HG02885 (cell line): ENCODE data around the gene SATL1.
A peak's percentile ranks its signal among the peaks of the same experiment; 100 is the strongest.
"Not testable (repeated sequence)": the region's sequence is repeated elsewhere in the genome, so short reads cannot be mapped to it uniquely, and the experiment has no call there.

ENCODE experiments used
- ATAC-seq: cut with Tn5 transposase; IDR thresholded peaks from one replicate; pipeline ENCODE4 v1.9.1; 2021; ENCODE audit warnings: mild to moderate bottlenecking; ENCODE audit not compliant: unreplicated experiment, poor library complexity

SATL1 gene

DNA sequence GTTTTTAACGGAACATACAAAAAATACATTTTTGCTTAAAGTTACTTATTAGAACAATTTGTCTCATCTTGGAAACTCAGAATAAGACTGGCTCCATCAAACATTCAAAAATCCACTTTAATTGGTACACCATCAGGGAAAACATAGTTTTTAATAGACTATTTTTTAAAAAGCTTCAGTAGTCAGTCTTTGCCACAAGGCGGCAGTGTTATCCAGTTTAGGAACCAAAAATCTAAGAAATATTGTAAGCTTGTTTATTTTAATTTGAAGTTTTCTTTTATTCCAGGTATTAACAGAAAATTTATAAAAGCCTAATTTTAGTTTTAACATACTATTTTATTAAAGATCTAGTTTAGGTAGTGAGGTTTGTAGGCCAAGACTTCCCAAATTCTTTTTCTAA, 132.2 kb downstream of the SATL1 start:
- no peak for ATAC-seq

DNA sequence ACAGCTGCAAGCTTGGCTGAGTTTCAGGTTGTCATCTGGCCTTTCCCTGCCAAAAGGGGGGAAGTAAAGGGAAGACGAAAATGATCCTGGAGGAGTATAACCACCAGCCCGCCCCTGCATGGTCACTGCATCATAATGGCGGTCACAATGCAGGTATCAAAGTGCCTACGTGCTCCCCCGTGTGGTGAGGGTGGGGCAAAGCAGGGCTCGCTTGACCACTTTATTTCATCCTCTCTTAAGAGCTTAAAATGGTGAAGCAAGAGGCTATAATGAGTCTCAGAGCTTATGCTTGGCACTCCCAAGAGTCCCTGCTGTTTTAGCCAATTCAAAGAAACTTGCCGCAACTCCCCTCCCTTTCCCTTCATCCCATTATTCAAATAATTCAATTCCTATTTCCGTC, 134.3 kb downstream of the SATL1 start:
- ATAC-seq = peak; percentile 64

DNA sequence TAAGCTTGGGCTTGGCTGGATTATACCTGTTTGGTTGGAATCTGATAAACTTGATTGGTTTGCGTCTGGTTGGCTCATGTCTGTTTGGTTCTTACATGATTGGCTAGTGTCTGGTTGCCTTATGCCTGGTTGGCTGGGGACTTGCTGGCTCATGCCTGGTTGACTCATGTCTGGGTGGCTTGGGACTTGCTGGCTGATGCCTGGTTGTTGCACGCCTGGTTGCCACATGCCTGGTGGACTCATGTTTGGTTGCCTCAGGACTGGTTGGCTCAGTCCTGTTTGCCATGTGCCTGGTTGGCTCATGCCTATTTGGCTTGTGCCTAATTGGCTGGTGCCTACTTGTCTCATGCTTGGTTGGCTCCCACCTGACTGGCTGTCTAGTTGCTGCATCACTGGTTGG, 135.4 kb downstream of the SATL1 start:
- no peak for ATAC-seq

DNA sequence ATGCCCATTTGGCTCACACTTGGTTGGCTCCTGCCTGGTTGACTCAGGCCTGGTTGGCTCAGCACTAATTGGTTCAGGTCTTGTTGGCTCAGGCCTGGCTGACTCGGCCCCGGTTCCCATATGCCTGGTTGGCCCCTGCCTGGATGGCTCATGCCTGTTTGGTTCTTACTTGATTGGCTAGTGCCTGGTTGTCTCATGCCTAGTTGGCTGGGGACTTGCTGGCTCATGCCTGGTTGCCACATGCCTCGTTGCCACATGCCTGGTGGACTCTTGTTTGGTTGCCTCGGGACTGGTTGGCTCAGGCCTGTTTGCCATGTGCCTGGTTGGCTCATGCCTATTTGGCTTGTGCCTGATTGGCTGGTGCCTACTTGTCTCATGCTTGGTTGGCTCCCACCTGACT, 136.2 kb downstream of the SATL1 start:
- no peak for ATAC-seq

DNA sequence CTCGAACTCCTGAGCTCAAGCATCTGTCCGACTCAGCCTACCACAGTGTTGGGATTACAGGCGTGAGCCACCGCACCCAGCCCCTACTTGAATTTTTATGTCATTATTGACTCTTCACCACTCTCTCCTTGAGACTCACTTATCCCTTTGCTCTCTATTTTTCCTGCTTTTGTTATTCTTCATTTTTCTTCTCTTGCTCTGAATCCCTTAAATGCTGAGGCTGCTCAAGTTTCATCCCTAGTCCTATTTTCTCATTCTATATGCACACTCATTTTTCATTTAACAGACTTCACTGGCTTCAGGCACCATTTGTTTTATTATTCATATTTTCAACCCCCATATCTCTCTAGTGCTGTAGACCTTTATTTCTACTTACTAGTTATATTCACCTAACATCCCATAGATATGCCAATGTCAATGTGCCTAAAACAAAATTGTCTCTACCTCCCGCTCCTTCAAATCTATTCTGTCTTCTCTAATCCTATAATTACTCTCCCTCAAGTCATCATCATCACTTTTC, 154.2 kb downstream of the SATL1 start:
- ATAC-seq = no peak

DNA sequence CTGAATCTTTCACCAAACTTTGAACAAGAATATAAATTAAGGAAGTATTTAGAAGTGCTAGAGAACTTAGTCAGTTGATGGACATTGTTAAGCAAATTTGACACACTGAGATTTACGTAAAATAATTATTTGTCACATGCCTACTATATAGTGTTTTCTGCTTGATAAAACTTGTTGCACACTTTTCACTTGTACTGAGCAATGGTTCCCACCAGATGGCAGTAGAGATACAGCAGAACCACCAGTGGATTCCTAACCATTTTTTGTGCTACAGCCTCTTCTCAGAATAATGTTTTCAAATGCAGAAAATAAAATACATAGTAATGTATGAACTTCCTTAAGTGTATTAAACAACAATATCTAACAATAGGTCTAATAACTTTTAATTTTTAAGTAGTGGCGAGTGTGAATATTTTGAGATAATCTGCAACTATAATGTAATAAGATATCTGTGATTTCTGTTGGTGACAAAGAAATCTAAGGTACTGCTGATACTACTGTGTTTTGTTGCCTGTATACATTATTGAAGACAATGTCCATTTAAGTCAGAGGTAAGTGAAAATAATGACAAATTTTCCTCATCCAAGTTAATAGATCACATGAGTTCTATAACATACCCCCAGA, 158.7 kb downstream of the SATL1 start:
- peak; percentile 96 for ATAC-seq

DNA sequence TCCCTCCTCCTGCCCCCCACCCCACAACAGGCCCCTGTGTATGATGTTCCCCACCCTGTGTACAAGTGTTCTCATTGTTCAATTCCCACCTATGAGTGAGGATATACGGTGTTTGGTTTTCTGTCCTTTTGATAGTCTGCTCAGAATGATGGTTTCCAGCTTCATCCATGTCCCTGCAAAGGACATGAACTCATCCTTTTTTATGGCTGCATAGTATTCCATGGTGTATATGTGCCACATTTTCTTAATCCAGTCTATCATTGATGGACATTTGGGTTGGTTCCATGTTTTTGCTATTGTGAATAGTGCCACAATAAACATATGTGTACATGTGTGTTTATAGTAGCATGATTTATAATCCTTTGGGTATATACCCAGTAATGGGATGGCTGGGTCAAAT, 166.3 kb downstream of the SATL1 start:
- not testable (repeated sequence) for ATAC-seq

DNA sequence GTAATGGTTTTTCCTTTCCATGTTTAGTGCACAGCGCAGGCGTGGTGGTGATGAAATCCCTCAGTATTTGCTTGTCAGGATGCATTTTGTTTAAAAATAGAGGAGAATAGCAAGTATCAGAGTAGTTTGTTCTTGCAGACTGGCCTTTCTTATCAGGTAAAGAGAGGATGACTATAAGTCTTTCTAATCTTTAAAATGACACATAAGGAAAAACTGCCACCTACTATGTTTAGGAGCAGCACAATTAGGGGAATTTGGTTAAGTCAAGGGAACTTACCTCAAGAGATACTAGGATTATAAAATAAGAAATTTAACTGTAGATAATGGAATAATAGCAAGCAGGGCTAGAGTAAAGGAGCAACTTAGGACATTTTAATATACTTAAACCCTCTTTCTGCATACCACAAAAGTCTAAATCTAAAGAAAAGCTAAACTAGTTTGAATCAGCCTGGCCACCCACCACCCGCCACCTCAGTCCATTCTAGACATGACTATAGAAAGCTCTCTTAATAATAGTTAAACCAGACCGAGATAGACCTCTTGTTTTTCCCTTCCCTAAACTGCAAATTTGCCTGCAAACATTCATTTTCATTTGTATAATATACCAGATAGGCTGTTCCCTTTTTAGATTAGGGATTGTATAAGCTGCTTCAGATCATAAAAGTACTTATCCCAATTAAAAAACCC, 177.9 kb downstream of the SATL1 start:
- no peak for ATAC-seq

DNA sequence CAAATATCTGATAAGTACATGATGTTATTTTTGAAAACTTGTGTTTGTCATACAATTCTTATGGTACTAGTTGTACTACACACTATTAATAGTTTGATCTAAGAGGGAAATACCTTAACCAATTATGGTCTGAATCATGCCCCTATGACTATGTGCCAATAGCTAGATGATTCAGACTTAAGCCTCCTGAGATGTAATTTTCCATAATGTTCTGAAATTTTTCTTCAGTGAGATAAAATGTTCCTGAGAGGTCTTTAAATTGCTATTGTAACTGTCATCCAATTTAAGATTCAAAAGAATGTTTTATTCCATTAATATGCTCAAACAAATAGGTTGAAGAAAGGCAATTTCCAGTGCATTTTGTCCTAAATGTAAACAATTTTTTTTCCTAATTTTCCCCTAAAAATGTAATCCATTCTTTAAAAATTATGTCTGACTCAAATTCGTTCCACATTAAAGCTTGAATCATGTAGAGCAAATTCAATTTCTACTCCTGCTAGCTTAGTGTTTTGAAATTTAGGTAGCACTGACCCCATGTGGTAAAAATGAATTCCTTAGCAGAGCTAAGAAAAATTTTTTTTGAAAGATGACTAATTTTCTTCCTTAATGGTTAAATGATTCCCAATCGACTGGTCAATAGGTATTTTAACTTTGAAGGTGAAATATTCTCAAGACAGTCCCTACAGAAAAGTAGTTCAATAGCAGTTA, 190.8 kb downstream of the SATL1 start:
- peak; percentile 46 for ATAC-seq

DNA sequence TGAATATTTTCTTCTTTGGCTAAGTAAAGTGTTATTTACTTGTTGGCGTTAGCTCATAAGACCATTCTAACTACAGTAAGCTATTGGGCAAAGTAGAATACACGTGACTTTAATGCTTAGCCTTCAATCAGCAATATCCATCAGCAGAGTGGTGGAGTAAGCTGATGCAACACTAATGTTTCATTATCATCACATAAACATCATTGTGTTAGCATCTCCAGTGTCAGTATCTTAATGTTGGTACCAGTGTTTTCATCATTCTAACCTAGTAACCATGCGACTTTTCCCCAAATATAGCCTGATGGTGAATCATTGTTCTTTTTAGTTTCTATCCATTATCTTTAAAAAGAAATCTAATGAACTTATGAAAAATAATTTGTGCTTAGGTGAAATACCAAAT, 191.4 kb downstream of the SATL1 start:
- ATAC-seq = no peak

DNA sequence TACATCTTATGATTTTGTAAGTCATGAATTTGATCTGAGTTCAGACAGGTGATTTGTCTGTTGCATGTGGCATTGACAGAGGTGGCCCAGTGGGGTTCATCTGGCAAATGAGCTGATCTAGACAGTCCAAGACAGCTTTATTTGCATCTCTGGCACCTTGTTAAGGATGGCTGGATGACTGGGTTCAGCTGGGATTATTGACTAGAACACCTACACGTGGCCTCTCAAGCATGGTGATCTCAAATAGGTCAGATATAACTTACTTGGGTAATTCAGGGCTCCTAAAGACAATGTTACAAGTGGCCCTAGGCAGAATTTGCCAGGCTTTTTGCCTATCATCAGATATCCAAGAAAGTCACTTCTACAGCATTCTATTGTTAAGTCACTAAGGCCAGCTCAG, 192.0 kb downstream of the SATL1 start:
- no peak for ATAC-seq
